HG02763 (cell line): ENCODE measurements around the gene CDC27.
"Not testable (repeated sequence)": the region's sequence is repeated elsewhere in the genome, so short reads cannot be mapped to it uniquely, and the experiment has no call there.

Experiments
- ATAC-seq: cut with Tn5 transposase; IDR thresholded peaks from one replicate; pipeline ENCODE4 v1.9.1; 2021; ENCODE audit warnings: mild to moderate bottlenecking, moderate library complexity; ENCODE audit not compliant: unreplicated experiment

Gene CDC27

DNA sequence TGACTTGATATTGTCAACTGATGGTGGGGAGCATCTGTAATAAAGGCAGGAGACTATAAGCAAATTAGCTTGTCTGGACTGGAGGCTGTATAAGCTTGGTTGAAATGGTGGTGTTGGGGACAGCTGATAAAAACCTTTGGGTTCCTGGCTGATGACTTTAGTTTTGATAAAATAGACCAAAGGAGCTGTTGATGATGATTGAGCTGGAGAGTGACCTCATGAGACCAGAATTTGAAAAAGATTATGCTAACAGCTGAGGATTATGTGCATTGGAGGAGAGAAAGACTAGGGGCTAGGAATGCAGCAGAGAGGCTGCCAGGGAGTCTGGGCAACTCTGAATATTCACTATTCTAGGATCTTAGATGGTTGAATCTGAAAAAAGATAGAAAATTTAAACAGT is 8.7 kb upstream of the CDC27 start:
- no peak for ATAC-seq

DNA sequence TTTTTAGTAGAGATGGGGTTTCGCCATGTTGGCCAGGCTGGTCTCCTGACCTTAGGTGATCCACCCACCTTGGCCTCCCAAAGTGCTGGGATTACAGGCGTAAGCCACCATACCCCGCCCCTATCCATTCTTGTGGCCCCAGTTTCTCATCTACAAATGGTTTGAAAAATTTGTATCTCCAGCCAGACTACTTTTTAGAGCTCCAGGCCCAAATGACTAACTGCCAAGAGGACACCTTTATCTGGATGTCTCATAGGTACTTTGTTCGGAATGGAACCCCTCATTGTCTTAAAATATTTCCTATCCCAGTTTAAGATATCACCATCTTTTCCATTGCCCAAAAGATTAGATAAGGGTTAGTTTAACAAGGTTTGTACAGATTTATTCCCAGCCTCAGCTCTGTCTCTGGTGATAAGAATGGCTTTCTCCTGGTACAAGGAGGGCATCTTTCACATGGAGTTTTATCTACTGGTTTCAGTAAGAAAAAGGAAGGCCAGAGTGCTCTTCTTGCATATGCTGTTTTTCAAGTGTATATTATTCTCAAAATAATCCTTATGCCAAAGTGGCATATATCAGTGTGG is 4.9 kb upstream of the CDC27 start:
- no peak for ATAC-seq

DNA sequence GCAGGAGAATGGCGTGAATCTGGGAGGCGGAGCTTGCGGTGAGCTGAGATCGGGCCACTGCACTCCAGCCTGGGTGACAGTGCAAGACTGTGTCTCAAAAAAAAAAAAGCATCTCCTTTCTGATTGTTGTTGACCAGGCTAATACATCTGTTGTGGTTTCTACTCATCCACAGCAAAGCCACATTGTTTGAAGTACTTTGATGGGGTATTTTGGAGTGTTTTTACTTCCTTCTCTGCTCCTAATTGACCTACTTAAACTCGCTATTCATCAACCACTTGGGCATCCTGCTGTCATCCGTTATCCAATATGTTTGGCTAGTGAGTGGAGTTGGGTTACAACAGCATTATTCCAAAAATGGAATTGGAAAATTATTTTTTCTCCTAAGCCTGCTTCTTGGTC is 3.5 kb upstream of the CDC27 start:
- ATAC-seq: no peak

DNA sequence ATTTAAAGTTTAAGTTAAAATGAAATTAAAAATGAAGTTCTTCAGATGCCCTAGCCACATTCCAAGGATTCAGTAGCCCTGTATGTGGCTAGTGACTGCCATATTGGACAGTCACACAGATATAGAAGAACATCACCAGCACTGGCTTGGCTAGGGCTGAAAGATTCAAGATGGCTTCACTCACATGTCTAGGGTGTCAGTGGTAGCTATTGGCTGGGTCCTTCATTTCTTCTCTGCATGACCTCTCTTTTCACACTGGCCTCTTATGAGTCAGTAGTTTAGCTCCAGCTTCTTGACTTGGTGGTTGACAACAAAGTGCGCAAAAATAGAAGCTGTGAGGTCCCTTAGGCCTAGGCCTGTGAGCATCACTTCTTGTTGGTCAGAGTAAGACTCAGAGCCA is 1.7 kb upstream of the CDC27 start:
- ATAC-seq: no peak

DNA sequence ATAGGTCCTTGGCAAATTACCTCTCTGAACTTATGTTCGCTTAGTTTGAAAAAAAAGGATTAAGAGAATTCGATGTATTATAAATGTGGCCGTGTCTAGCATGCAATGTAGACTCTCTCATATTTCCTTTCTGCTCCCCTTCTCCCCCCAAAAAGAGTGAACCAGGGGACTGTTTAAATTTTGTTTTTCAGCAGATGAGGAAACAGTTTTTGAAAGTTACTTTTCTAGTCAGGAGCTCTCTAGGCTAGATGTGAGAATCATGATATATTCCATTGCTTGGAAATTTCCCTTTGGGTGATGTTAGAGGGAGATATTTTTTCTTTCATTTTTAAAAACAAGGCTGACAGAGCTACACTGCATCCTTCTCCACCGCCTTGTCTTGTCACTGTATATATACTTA is 1.1 kb upstream of the CDC27 start:
- no peak for ATAC-seq

DNA sequence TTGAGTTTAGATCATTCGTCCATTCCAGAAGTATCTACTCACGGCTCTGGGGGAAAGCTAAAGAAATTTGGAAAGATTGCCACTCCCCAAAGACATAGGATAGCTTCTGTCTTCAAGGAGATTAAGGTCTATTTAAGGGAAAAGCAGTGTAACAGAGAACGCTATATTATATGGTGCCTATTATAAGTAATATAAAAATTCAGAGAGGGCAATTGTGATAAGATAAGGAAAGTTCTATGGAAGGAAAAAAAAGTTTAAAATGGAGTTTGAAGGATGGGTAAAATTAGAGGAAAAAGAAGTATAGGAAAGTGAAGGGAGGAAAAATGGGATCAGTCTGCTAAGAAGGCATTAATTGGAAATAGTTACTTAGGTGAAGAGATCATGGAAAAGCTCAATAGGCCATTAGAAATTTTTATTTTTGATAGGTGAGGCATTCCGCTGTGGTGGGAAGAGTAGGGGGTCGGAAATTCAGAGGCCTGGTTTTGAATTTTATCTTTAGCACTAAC is 690 bp upstream of the CDC27 start:
- ATAC-seq: no peak

- ATAC-seq: no peak
Observed at GRCh38 chr17:47188271-47188875, 722 bp downstream of the CDC27 start.

GRCh38 chr17:47184681-47185080 is 4.4 kb downstream of the CDC27 start:
- ATAC-seq: no peak

GRCh38 chr17:47180988-47181387 is 8.1 kb downstream of the CDC27 start:
- ATAC-seq: not testable (repeated sequence)

- no peak for ATAC-seq
Observed at GRCh38 chr17:47180337-47180736, 8.8 kb downstream of the CDC27 start.

- no peak for ATAC-seq
Observed at GRCh38 chr17:47179141-47179540, 10.0 kb downstream of the CDC27 start.

GRCh38 chr17:47177261-47177660 is 11.8 kb downstream of the CDC27 start:
- no peak for ATAC-seq

- no peak for ATAC-seq
Observed at GRCh38 chr17:47176389-47176826, 12.7 kb downstream of the CDC27 start.

DNA sequence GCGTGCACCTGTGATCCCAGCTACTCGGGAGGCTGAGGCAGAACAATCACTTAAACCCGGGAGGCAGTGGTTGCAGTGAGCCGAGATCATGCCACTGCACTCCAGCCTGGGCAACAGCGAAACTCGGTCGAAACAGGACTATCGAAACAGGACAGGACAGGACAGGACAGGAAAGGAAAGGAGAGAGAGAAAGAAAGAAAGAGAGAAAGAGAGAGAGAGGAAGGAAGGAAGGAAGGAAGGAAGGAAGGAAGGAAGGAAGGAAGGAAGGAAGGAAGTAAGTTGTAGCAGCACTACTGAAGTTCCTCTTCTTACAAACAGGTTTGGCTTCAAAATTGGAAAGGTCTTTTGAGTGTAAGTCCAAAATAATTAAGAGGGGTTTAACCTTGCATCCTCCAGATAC is 14.3 kb downstream of the CDC27 start:
- not testable (repeated sequence) for ATAC-seq

DNA sequence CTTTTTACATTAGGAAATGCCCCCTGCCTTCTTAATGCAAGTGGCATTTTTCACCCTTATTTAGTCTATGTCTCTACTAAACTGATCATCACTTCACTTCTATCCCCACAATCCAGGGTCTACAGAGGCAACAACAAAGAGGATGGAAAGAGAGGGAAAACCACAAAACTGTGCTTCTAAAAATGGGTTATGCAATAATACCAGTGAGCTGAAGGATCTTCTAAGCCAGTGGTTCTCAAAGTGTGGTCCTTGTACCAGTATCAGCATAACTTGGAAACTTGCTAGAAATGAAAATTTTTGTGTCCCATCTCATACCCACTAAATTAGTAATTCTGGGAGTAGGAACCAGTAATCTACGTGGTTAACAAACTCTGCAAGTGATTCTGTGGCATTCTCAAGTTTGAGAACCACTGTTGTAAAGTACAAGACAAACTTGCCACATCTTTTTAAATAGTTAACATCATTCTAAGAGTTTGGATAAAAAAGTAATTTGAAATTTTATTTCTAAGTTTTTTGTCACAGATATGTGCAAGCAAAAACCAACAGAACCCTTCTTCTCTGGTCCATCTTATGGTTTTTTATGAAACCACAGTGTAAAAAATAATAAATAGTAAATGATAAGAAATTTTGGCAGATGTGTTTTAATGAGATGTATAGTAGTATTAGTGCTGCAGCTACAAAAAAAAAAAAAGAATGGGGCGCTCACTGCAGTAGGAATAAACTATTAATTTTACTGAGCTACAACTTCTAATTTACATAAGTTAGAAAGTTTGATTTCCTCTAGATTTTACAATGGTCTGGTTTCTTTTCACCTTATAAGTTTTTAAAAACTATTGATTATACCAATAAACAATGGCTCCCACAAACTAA is 16.2 kb downstream of the CDC27 start:
- ATAC-seq: no peak

DNA sequence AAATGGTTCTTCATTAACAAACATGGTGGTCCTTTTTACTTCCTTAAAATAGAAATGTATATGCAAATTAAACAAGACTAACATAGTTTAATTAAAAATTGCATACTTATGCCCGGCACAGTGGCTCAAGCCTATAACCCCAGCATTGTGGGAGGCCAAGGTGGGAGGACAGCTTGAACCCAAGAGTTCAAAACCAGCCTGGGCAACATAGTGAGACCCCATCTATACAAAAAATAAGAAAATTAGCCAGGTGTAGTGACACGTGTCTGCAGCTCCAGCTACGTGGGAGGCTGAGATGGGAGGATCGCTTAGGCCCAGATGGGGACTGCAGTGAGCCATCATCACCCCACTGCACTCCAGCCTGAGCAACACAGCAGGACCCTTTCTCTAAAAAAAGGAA is 18.4 kb downstream of the CDC27 start:
- no peak for ATAC-seq

DNA sequence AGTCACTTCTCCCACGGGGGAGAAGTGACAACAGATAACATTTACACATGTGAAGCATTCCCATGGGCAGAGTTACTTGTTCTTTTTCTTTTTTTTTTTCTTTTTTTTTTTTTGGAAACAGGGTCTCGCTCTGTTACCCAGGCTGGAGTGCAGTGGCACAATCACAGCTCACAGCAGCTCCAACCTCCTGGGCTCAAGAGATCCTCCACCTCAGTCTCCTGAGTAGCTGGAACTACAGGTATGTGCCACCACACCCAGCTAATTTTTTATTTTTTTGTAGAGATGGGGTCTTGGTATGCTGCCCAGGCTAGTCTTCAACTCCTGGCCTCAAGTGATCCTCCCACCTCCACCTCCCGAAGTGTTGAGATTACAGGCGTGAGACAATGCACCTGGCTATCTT is 20.2 kb downstream of the CDC27 start:
- ATAC-seq: not testable (repeated sequence)

GRCh38 chr17:47166854-47167253 is 22.2 kb downstream of the CDC27 start:
- not testable (repeated sequence) for ATAC-seq

GRCh38 chr17:47165137-47165536 is 24.0 kb downstream of the CDC27 start:
- no peak for ATAC-seq

- ATAC-seq: no peak
Observed at GRCh38 chr17:47164263-47164662, 24.8 kb downstream of the CDC27 start.

GRCh38 chr17:47162013-47162622 is 27.0 kb downstream of the CDC27 start:
- no peak for ATAC-seq
